Measurements from ENCODE around the gene UCP1.
A peak's percentile ranks its signal among the peaks of the same experiment; 100 is the strongest.
"Not testable (repeated sequence)": the region's sequence is repeated elsewhere in the genome, so short reads cannot be mapped to it uniquely, and the experiment has no call there.

The UCP1 gene

DNA sequence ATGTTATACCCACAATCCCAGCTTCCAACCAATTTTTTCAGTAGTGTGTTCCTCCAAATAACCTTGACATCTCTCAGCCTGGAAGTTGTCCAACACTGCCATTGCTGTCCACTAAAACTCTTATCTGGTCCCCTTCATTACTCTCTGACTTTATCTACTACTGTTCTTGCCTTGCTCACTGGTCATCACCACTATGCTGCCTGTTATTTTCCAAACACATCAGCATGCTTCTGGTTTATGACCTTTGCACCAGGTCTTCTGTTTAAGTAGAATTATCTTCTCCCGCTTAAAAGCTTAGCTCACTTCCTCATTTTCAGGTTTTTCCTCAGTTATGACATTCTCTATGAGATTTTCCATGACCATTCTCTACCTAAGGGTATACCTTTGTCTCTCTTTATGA, 39.3 kb downstream of the UCP1 start:
- no peak for DNase-seq

DNA sequence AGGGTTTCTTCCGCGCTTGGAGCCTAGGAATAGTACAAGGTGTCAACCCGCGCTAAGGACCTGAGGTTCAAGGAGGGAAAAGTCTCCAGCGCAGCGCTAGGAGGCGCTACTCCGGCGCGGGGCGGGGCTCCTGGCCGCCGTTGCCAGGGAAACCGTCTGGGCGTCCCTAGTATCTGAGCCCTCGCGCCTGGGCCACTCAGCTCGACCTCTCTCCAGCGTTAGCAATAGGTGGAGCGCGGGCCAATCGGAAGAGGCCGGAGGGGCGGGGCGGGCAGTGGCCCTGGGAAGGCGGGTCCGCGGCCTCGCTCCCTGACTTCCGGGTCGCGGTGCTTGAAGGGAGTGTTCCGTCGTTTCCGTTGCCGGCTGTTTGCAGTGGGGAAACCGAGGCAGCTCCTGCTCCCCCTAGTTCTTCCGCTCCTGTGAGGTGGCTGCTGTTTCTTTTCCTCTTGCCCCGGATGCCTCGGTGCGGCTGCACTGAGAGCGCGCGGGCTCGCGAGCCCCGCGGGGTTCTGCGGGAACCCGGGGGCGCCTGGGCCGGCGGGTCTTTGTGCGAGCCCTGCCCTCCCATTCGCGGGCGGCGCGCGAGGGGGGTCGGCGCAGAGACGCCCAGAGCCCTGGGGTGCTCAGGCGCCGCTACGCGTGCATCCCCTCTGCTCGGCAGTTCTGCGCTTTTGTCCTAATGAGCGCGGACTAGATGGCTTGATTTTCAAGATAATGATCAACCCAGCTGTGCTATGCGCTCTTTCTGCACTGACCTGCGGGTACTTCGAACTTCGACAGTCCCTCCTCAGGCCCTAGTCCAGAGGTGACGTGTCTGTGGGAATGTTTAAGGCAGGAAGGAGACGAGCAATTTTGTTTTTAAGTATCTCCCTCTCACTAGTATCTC, 44.7 kb downstream of the UCP1 start, which contains the start of gene ELMOD2:
Gene ELMOD2 (plus strand): TSS at position 312 of the 886 bp plus-strand sequence. CDS start 1,261 bp downstream, outside the sequence.
- peak; percentile 96 for DNase-seq

DNA sequence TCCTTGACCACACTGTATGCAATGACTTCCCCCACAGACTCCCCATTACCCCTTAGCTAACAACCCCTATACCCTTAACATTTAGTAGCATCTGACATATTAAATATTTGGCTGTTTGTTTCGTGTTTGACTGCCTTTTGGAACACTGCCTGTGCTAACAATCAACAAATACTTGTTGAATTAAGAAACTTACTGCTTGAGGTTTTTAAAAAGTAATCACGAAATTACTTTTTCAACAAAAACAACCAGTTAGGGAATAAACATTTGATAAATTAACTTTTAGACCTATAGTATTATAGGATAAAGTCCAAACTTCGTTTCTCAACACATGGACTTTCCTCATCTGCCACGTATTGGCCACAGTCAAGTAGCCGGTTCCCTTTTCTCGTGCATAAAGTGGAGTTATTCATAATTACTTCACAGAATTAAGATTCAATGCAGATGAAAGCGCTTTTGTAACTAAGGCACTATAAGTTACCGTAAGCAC, 45.3 kb downstream of the UCP1 start:
- no peak for DNase-seq

DNA sequence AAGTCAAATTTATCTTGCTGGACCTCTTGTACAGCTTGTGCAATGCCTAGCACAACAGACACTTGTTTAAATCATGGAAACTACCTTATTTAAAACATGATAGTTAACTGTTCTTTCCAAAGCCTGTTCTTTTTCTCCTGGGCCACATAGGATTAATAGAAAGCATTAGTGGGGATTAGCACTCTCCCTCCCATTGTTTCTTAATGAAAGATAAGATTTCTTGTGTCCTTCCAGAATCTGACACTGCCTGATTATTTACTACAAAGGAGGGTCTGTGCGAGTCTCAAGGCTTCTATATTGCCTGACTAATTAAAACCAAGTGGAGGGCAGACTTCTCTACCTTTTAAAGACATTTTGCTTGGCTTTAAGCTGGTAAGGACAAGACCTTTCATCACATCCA, 53.3 kb downstream of the UCP1 start:
- DNase-seq, result no peak

DNA sequence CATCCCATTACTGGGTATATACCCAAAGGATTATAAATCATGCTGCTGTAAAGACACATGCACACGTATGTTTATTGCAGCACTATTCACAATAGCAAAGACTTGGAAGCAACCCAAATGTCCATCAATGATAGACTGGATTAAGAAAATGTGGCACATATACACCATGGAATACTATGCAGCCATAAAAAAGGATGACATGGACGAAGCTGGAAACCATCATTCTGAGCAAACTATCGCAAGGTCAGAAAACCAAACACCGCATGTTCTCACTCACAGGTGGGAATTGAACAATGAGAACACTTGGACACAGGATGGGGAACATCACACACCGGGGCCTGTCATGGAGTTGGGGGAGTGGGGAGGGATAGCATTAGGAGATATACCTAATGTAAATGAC, 55.0 kb downstream of the UCP1 start:
- not testable (repeated sequence) for DNase-seq
